ENCODE results near the gene MAST4.

DNA sequence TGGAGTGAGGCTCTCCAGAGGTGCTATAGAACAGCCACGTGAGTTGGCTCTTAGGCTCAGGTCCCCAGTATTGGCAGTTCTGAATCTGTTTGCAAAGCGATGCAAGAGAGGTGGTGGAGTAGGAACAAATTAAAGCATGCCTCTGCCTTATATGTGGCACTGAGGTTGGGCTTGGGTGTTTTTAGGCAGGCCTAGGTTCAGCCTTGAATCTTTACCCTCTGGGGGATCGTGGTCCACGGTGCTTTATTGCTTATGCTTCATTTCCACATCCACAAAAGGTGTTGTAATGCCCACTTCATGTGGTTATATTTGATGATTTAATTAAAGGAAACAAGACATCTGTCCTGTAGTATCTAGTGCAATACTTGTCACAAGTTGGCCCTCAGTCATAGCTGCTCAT lies 544.2 kb downstream of the MAST4 start:
- TF ChIP-seq, protein P1, sequence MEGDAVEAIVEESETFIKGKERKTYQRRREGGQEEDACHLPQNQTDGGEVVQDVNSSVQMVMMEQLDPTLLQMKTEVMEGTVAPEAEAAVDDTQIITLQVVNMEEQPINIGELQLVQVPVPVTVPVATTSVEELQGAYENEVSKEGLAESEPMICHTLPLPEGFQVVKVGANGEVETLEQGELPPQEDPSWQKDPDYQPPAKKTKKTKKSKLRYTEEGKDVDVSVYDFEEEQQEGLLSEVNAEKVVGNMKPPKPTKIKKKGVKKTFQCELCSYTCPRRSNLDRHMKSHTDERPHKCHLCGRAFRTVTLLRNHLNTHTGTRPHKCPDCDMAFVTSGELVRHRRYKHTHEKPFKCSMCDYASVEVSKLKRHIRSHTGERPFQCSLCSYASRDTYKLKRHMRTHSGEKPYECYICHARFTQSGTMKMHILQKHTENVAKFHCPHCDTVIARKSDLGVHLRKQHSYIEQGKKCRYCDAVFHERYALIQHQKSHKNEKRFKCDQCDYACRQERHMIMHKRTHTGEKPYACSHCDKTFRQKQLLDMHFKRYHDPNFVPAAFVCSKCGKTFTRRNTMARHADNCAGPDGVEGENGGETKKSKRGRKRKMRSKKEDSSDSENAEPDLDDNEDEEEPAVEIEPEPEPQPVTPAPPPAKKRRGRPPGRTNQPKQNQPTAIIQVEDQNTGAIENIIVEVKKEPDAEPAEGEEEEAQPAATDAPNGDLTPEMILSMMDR (IDR thresholded peaks at IDR 0.05) = no peak
- no peak for TF ChIP-seq POLR2A (IDR thresholded peaks at IDR 0.05)
